ENCODE results near the gene SEC16A. TPM values are rescaled to one million over a fixed set of nuclear protein-coding genes. Genes with fewer than 3 reads are reported as not detected.

SEC16A gene
- total RNA-seq, 4 donors from 2014 or later = 31.2 to 49.1 (median 38.6) TPM

DNA sequence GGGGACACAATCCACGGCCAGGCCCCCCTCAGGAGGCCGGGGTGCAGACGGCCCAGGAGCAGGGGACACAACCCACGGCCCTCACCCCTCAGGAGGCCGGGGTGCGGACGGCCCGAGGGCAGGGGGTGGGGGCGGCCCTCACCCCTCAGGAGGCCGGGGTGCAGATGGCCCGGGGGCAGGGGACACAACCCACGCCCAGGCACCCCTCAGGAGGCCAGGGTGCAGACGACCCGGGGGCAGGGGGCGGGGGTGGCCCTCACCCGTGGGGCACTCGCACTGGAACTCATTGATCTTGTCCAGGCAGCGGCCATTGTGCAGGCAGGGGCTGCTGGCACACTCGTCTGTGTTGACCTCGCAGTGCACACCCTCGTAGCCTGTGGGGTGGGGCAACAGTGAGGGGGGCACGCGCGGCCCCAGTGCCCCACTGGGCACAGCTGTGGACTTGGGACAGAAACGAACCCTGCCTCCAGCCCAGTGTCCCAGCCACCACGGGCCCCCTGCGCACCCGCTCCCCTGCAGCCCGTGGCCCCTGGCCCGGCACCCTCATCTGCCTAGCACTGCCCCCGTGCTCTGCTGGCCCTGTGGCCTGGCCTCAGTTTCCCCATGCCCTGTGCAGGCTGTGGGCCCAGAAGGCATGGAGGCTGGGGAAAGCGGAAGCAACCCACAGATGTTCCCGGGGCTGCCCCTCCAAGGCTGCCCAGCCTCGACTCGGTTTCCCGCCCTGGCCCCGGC, 34.3 kb upstream of the SEC16A start:
- WGBS, 2 donors = 90% methylated on average over 5 of the region's 37 CpGs; no CpG with 5 or more reads in 1 of the 2 donors
- Histone ChIP-seq H3K27ac (no peak overlapping the region), H3K27me3 (no peaks in the 10 kb centered on the region), H3K4me3 (no peak overlapping the region), H3K4me1 (peaks cover 0 to 22% (median 0%) of the 10 kb centered on the region in 3 donors), H3K36me3 (peaks cover 70 to 100% (median 73%) of the 10 kb centered on the region in 3 donors), H3K9me3 (no peaks in the 10 kb centered on the region)
- intact Hi-C loops (cut with DNase I) = no loop called here
- DNase-seq = no peak
- TF ChIP-seq, protein P1, sequence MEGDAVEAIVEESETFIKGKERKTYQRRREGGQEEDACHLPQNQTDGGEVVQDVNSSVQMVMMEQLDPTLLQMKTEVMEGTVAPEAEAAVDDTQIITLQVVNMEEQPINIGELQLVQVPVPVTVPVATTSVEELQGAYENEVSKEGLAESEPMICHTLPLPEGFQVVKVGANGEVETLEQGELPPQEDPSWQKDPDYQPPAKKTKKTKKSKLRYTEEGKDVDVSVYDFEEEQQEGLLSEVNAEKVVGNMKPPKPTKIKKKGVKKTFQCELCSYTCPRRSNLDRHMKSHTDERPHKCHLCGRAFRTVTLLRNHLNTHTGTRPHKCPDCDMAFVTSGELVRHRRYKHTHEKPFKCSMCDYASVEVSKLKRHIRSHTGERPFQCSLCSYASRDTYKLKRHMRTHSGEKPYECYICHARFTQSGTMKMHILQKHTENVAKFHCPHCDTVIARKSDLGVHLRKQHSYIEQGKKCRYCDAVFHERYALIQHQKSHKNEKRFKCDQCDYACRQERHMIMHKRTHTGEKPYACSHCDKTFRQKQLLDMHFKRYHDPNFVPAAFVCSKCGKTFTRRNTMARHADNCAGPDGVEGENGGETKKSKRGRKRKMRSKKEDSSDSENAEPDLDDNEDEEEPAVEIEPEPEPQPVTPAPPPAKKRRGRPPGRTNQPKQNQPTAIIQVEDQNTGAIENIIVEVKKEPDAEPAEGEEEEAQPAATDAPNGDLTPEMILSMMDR (IDR thresholded peaks at IDR 0.05) = no peak
- TF ChIP-seq POLR2A (IDR thresholded peaks at IDR 0.05) = no peak

DNA sequence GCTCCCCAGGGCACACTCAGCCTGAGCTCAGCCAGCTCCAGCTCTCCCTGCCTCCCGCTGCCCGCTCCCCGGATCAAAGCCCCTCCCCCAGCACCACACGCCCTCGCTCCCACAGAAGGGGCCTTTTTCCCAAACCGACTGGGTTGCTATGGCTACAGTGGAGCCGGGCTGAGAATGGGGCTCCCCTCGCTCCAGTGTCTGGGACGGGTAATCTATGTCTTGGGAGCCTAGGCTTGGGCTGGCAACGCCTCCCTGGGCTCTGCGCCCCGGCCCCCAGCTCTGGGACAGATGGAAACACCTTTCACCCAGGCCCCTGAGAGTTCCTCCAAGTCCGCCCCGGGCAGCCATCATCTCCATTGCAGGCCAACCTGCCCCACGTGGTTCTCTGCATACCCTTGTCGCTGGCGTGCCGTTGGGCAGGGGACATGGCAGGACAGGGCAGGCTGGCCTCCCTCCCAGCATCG, 33.4 kb upstream of the SEC16A start:
- H3K27me3 ChIP-seq = no peaks in the 10 kb centered on the region
- DNase-seq = no peak
- H3K36me3 ChIP-seq = peaks cover 77 to 100% (median 79%) of the 10 kb centered on the region in 3 donors
- H3K4me1 ChIP-seq = peaks cover 0 to 25% (median under 1%) of the 10 kb centered on the region in 3 donors
- intact Hi-C loops (cut with DNase I) = no loop called here
- TF ChIP-seq, protein P1 (IDR thresholded peaks at IDR 0.05) = no peak
- no peak for TF ChIP-seq POLR2A (IDR thresholded peaks at IDR 0.05)
- H3K4me3 ChIP-seq = no peak overlapping the region
- H3K9me3 ChIP-seq = no peaks in the 10 kb centered on the region
- 54% methylated on average over 6 of the region's 19 CpGs; no CpG with 5 or more reads in 1 of the 2 donors for WGBS, 2 donors
- H3K27ac ChIP-seq = no peak overlapping the region

- H3K27me3 ChIP-seq = no peaks in the 10 kb centered on the region
- H3K9me3 ChIP-seq = no peaks in the 10 kb centered on the region
- intact Hi-C loops (cut with DNase I) = no loop called here
- 100% methylated on average over 5 of the region's 28 CpGs; no CpG with 5 or more reads in 1 of the 2 donors for WGBS, 2 donors
- peak overlapping the region in 1 of 4 donors; percentile 39 for H3K27ac ChIP-seq
- H3K4me3 ChIP-seq = no peak overlapping the region
- no peak for DNase-seq
- peaks cover 0 to 34% (median 6%) of the 10 kb centered on the region in 3 donors for H3K4me1 ChIP-seq
- peaks cover 81 to 100% (median 85%) of the 10 kb centered on the region in 3 donors for H3K36me3 ChIP-seq
- TF ChIP-seq, protein P1 (IDR thresholded peaks at IDR 0.05) = no peak
- TF ChIP-seq POLR2A (IDR thresholded peaks at IDR 0.05) = no peak
Measured at GRCh38 chr9:136515276-136515675, 32.4 kb upstream of the SEC16A start.

- no peaks in the 10 kb centered on the region for H3K9me3 ChIP-seq
- intact Hi-C loops (cut with DNase I) = no loop called here
- H3K4me3 ChIP-seq = no peak overlapping the region
- H3K27me3 ChIP-seq = no peaks in the 10 kb centered on the region
- H3K36me3 ChIP-seq = peaks cover 83 to 100% (median 94%) of the 10 kb centered on the region in 3 donors
- TF ChIP-seq POLR2A (IDR thresholded peaks at IDR 0.05) = no peak
- TF ChIP-seq, protein P1 (IDR thresholded peaks at IDR 0.05) = no peak
- H3K4me1 ChIP-seq = peaks cover 0 to 39% (median 6%) of the 10 kb centered on the region in 3 donors
- peak overlapping the region in 1 of 4 donors; percentile 39 for H3K27ac ChIP-seq
- WGBS, 2 donors = 79 to 92% methylated on average over 16 to 22 of the region's 29 CpGs
- DNase-seq = no peak
Measured at GRCh38 chr9:136514022-136514714, 31.3 kb upstream of the SEC16A start.

DNA sequence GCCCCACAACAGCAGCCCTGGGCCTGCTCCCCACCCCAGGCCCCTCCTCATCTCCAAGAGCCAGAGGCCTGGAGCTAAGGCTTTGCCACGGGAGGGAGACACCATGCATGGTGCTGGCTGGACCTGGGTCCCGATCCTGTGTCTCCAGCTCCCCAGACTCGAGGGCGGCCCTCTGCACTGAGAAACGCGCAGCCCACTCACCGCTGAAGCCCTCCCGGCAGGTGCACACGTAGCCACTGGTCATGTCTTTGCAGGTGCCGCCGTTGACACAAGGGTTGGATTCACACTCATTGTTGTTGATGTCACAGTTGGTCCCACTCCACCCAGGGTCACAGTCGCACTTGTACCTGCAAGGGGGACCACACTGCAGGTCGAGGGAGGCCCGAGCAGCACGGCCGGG, 30.4 kb upstream of the SEC16A start:
- H3K36me3 ChIP-seq = peaks cover 83 to 100% (median 91%) of the 10 kb centered on the region in 3 donors
- no peak for DNase-seq
- H3K27me3 ChIP-seq = no peaks in the 10 kb centered on the region
- H3K9me3 ChIP-seq = no peaks in the 10 kb centered on the region
- 89 to 92% methylated on average over 5 to 6 of the region's 16 CpGs for WGBS, 2 donors
- H3K4me1 ChIP-seq = peaks cover 0 to 39% (median 6%) of the 10 kb centered on the region in 3 donors
- H3K27ac ChIP-seq = peak overlapping the region in 2 of 4 donors; percentile 85 to 88
- intact Hi-C loops (cut with DNase I) = no loop called here
- TF ChIP-seq POLR2A (IDR thresholded peaks at IDR 0.05) = no peak
- TF ChIP-seq, protein P1 (IDR thresholded peaks at IDR 0.05) = no peak
- H3K4me3 ChIP-seq = no peak overlapping the region
